CD14-positive monocyte (primary cell): ENCODE data around the gene FBXW11. TPM values are rescaled to one million over a fixed set of nuclear protein-coding genes. Genes with fewer than 3 reads are reported as not detected.

Source experiments
- DNase-seq, 3 donors: peaks; one replicate each; pipeline ENCODE4 v3.0.0-alpha.2; 2011 to 2022
- H2AFZ ChIP-seq: 2 replicates; pipeline ENCODE4 v1.6.0; 2012; ENCODE audit warnings: mild to moderate bottlenecking, low read depth, low read length, inconsistent platforms; ENCODE audit not compliant: insufficient read depth, poor library complexity, severe bottlenecking
- H3K27ac ChIP-seq, 2 donors: 1 replicate in 1 of 2; 2 replicates in 1 of 2; pipeline ENCODE4 v1.5.1; 2012 to 2013; ENCODE audit warnings: low read length in 2 of 2, control low read depth in 1 of 2, inconsistent platforms in 1 of 2, low read depth in 1 of 2, mild to moderate bottlenecking in 1 of 2
- H3K27me3 ChIP-seq, 2 donors: one replicate each; pipeline versions ENCODE4 v1.6.0 to v1.6.1; 2011 to 2013; ENCODE audit warnings: low read length in 2 of 2; ENCODE audit not compliant: control insufficient read depth in 2 of 2, insufficient read depth in 2 of 2
- H3K36me3 ChIP-seq, 2 donors: replicated peaks in 1 of 2; 1 replicate in 1 of 2; 2 replicates in 1 of 2; pipeline versions ENCODE4 v1.5.1 to v1.6.1; 2012 to 2013; ENCODE audit warnings: low read length in 2 of 2, control low read depth in 1 of 2, inconsistent platforms in 1 of 2, mild to moderate bottlenecking in 1 of 2; ENCODE audit not compliant: insufficient read depth in 2 of 2, control insufficient read depth in 1 of 2
- H3K4me1 ChIP-seq, 2 donors: 1 replicate in 1 of 2; 2 replicates in 1 of 2; pipeline versions ENCODE4 v1.5.1 to v1.6.1; 2012 to 2013; ENCODE audit warnings: low read length in 2 of 2, control low read depth in 1 of 2, inconsistent platforms in 1 of 2, mild to moderate bottlenecking in 1 of 2, moderate library complexity in 1 of 2; ENCODE audit not compliant: insufficient read depth in 2 of 2, control insufficient read depth in 1 of 2
- H3K4me2 ChIP-seq: replicated peaks from 2 replicates; pipeline ENCODE3; 2012; ENCODE audit warnings: low read length, moderate library complexity, mild to moderate bottlenecking; ENCODE audit not compliant: poor library complexity, severe bottlenecking; ENCODE audit errors: extremely low read depth
- H3K4me3 ChIP-seq, 3 experiments: fragments of 200-600 bp in 1 of 3; sonication (generic) in 1 of 3; replicated peaks in 1 of 3; 1 replicate in 2 of 3; 2 replicates in 1 of 3; pipeline ENCODE4 v1.5.1; 2011 to 2013; ENCODE audit warnings: low read length in 3 of 3, mild to moderate bottlenecking in 3 of 3, control low read depth in 2 of 3, low read depth in 2 of 3, inconsistent platforms in 1 of 3, moderate library complexity in 1 of 3
- H3K79me2 ChIP-seq: 2 replicates; pipeline ENCODE4 v1.6.0; 2012; ENCODE audit warnings: mild to moderate bottlenecking, control low read depth, inconsistent platforms, low read length, moderate library complexity; ENCODE audit not compliant: insufficient read depth
- H3K9ac ChIP-seq: 2 replicates; pipeline ENCODE4 v1.6.0; 2017; ENCODE audit warnings: low read length, mild to moderate bottlenecking; ENCODE audit not compliant: insufficient read depth, poor library complexity, severe bottlenecking
- H3K9me3 ChIP-seq, 2 donors: replicated peaks in 1 of 2; 1 replicate in 1 of 2; 2 replicates in 1 of 2; pipeline versions ENCODE4 v1.5.1 to v1.6.1; 2012 to 2013; ENCODE audit warnings: low read length in 2 of 2, control low read depth in 1 of 2; ENCODE audit not compliant: control insufficient read depth in 1 of 2, insufficient read depth in 1 of 2
- H4K20me1 ChIP-seq: 2 replicates; pipeline ENCODE4 v1.6.0; 2012; ENCODE audit warnings: mild to moderate bottlenecking, low read length, control low read depth, moderate library complexity; ENCODE audit not compliant: insufficient read depth
- H3K27ac Mint-ChIP-seq, 7 donors: one replicate each; pipeline ENCODE4 v1.8.0; 2020; ENCODE audit warnings: mild to moderate bottlenecking in 7 of 7, mixed read lengths in 7 of 7, moderate library complexity in 6 of 7, inconsistent platforms in 2 of 7
- H3K27me3 Mint-ChIP-seq, 3 donors: one replicate each; pipeline ENCODE4 v1.8.0; 2021 to 2022; ENCODE audit warnings: low read depth in 3 of 3, mild to moderate bottlenecking in 3 of 3, mixed read lengths in 3 of 3, moderate library complexity in 3 of 3, inconsistent platforms in 1 of 3
- H3K36me3 Mint-ChIP-seq, 2 donors: one replicate each; pipeline ENCODE4 v1.8.0; 2020; ENCODE audit warnings: mixed read lengths in 2 of 2, inconsistent platforms in 1 of 2, mild to moderate bottlenecking in 1 of 2
- H3K4me1 Mint-ChIP-seq: one replicate; pipeline ENCODE4 v1.8.0; 2020; ENCODE audit warnings: mild to moderate bottlenecking, mixed read lengths
- H3K4me3 Mint-ChIP-seq, 2 donors: one replicate each; pipeline ENCODE4 v1.8.0; 2020; ENCODE audit warnings: mild to moderate bottlenecking in 2 of 2, mixed read lengths in 2 of 2, moderate library complexity in 1 of 2
- H3K9me3 Mint-ChIP-seq, 7 donors: one replicate each; pipeline ENCODE4 v1.8.0; 2020 to 2022; ENCODE audit warnings: mixed read lengths in 7 of 7, mild to moderate bottlenecking in 6 of 7, moderate library complexity in 6 of 7, inconsistent platforms in 2 of 7
- WGBS: methylation state at CpG from one replicate; pipeline ENCODE4 v1.1.5; 2013; ENCODE audit warnings: missing lambda C conversion rate; ENCODE audit not compliant: insufficient coverage; 5-methylcytosine and 5-hydroxymethylcytosine counted together
- intact Hi-C, 2 donors: fragments of 100-400 bp; cut with micrococcal nuclease; formaldehyde crosslinking; loops; one replicate each; pipeline versions ENCODE4 v1.15.0 to v1.15.1; 2023
- polyA plus RNA-seq, 3 donors: library from polyadenylated mRNA; depleted of rRNA in 1 of 3; unstranded in 2 of 3; stranded (reverse) in 1 of 3; fragments of 300-500 nt in 2 of 3; fragments of >200 nt in 1 of 3; fragmentation: Illumina TruSeq in 2 of 3; gene quantifications; 1 replicate in 2 of 3; 2 replicates in 1 of 3; pipeline ENCODE4 v1.2.3, GENCODE V29; 2012 to 2021
- TF ChIP-seq, protein P1 (sequence below): fragments of 200-600 bp; IDR thresholded peaks from one replicate; pipeline ENCODE4 v1.8.0; 2022; ENCODE audit warnings: antibody characterized with exemption, mild to moderate bottlenecking

The FBXW11 gene
- polyA plus RNA-seq, 3 donors, result 15.0 to 24.5 (median 18.2) TPM

GRCh38 chr5:171845857-171846256 is 160.6 kb downstream of the FBXW11 start:
- H3K4me1 ChIP-seq, result peaks cover 18 to 35% of the 10 kb centered on the region in 2 donors
- H3K36me3 Mint-ChIP-seq, result peaks cover 3 to 11% of the 10 kb centered on the region in 2 donors
- H3K9ac ChIP-seq, result no peak overlapping the region
- no peak overlapping the region for H2AFZ ChIP-seq
- TF ChIP-seq, protein P1, sequence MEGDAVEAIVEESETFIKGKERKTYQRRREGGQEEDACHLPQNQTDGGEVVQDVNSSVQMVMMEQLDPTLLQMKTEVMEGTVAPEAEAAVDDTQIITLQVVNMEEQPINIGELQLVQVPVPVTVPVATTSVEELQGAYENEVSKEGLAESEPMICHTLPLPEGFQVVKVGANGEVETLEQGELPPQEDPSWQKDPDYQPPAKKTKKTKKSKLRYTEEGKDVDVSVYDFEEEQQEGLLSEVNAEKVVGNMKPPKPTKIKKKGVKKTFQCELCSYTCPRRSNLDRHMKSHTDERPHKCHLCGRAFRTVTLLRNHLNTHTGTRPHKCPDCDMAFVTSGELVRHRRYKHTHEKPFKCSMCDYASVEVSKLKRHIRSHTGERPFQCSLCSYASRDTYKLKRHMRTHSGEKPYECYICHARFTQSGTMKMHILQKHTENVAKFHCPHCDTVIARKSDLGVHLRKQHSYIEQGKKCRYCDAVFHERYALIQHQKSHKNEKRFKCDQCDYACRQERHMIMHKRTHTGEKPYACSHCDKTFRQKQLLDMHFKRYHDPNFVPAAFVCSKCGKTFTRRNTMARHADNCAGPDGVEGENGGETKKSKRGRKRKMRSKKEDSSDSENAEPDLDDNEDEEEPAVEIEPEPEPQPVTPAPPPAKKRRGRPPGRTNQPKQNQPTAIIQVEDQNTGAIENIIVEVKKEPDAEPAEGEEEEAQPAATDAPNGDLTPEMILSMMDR, result no peak
- H3K36me3 ChIP-seq, result no peaks in the 10 kb centered on the region
- no peaks in the 10 kb centered on the region for H4K20me1 ChIP-seq
- no peak overlapping the region for H3K4me3 Mint-ChIP-seq
- H3K9me3 Mint-ChIP-seq, result peaks cover 0 to 2% (median 0%) of the 10 kb centered on the region in 7 donors
- H3K4me2 ChIP-seq, result no peak overlapping the region
- H3K79me2 ChIP-seq, result no peaks in the 10 kb centered on the region
- H3K27me3 Mint-ChIP-seq, result peaks cover 3 to 4% (median 3%) of the 10 kb centered on the region in 3 donors
- no peak for DNase-seq
- no peak overlapping the region for H3K27ac ChIP-seq
- whole genome bisulfite sequencing, result 80% methylated on average over 3 of the region's 3 CpGs
- H3K9me3 ChIP-seq, result no peaks in the 10 kb centered on the region
- H3K27ac Mint-ChIP-seq, result no peak overlapping the region
- no peaks in the 10 kb centered on the region for H3K27me3 ChIP-seq
- peaks cover 37% of the 10 kb centered on the region for H3K4me1 Mint-ChIP-seq
- no peak overlapping the region for H3K4me3 ChIP-seq
- intact Hi-C loops, result no loop called here

GRCh38 chr5:171845040-171845630 is 161.3 kb downstream of the FBXW11 start:
- intact Hi-C loops, result no loop called here
- Histone ChIP-seq H3K4me3 (no peak overlapping the region), H3K36me3 (no peaks in the 10 kb centered on the region), H3K4me1 (peaks cover 25 to 35% of the 10 kb centered on the region in 2 donors), H2AFZ (no peak overlapping the region), H3K4me2 (no peak overlapping the region), H3K79me2 (no peaks in the 10 kb centered on the region), H3K27me3 (no peaks in the 10 kb centered on the region), H3K9ac (no peak overlapping the region), H3K9me3 (peaks cover 0 to under 1% of the 10 kb centered on the region in 2 donors), H3K27ac (no peak overlapping the region), H4K20me1 (no peaks in the 10 kb centered on the region)
- 37% methylated on average over 9 of the region's 11 CpGs for WGBS
- no peak for DNase-seq
- Mint-ChIP-seq H3K27ac (peak overlapping the region in 2 of 7 donors; percentile 31 to 73), H3K4me3 (peak overlapping the region in 1 of 2 donors; percentile 1), H3K27me3 (peaks cover 3 to 6% (median 4%) of the 10 kb centered on the region in 3 donors), H3K9me3 (peaks cover 0 to 7% (median 3%) of the 10 kb centered on the region in 7 donors), H3K4me1 (peaks cover 38% of the 10 kb centered on the region), H3K36me3 (peaks cover 3 to 13% of the 10 kb centered on the region in 2 donors)
- TF ChIP-seq, protein P1, result no peak
